ENCODE results near the gene SEC63. TPM values are rescaled to one million over a fixed set of nuclear protein-coding genes. Genes with fewer than 3 reads are reported as not detected.

The SEC63 gene
- total RNA-seq, 2 donors from 2014 or later: 73.4 to 97.9 TPM

- WGBS, 2 donors: 62 to 68% methylated on average over 3 to 4 of the region's 4 CpGs
- no peaks in the 10 kb centered on the region for H3K9me3 ChIP-seq
- ATAC-seq (no peak), DNase-seq (no peak)
- H3K27me3 ChIP-seq: no peaks in the 10 kb centered on the region
- H3K4me1 ChIP-seq: peaks cover 8% of the 10 kb centered on the region
- intact Hi-C loops (cut with DNase I): loop anchor here (10.0 kb wide), 2 partner anchors 49 to 139 kb away; no protein-coding TSS in a partner anchor
- TF ChIP-seq POLR2A (IDR thresholded peaks at IDR 0.05) (no peak), CTCF (IDR thresholded peaks at IDR 0.05) (no peak)
- H3K27ac ChIP-seq: no peak overlapping the region
- H3K4me3 ChIP-seq: no peak overlapping the region
- H3K36me3 ChIP-seq (replicated peaks in 1 of 2; ENCODE audit: insufficient read depth in 1 of 2, low read depth in 2 of 2): no peaks in the 10 kb centered on the region
Measured at GRCh38 chr6:107843400-107843799, 114.6 kb downstream of the SEC63 start.

- no peak overlapping the region for H3K27ac ChIP-seq
- no peak for DNase-seq
- WGBS, 2 donors: 39 to 49% methylated on average over 5 of the region's 5 CpGs
- no peaks in the 10 kb centered on the region for H3K4me1 ChIP-seq
- H3K36me3 ChIP-seq (replicated peaks in 1 of 2; ENCODE audit: insufficient read depth in 1 of 2, low read depth in 2 of 2): no peaks in the 10 kb centered on the region
- H3K27me3 ChIP-seq: no peaks in the 10 kb centered on the region
- no peak for ATAC-seq
- TF ChIP-seq CTCF (IDR thresholded peaks at IDR 0.05) (no peak), POLR2A (IDR thresholded peaks at IDR 0.05) (no peak)
- no peak overlapping the region for H3K4me3 ChIP-seq
- H3K9me3 ChIP-seq: no peaks in the 10 kb centered on the region
- intact Hi-C loops (cut with DNase I): loop anchor here (10.0 kb wide), 2 partner anchors 46 to 136 kb away; no protein-coding TSS in a partner anchor
Measured at GRCh38 chr6:107841275-107841670, 116.7 kb downstream of the SEC63 start.

- Histone ChIP-seq H3K4me3 (no peak overlapping the region), H3K9me3 (no peaks in the 10 kb centered on the region), H3K27me3 (no peaks in the 10 kb centered on the region), H3K27ac (no peak overlapping the region), H3K4me1 (no peaks in the 10 kb centered on the region), H3K36me3 (replicated peaks in 1 of 2; ENCODE audit: insufficient read depth in 1 of 2, low read depth in 2 of 2) (no peaks in the 10 kb centered on the region)
- intact Hi-C loops (cut with DNase I): loop anchor here (10.0 kb wide), 2 partner anchors 46 to 136 kb away; no protein-coding TSS in a partner anchor
- no peak for ATAC-seq
- 79 to 86% methylated on average over 3 of the region's 3 CpGs for WGBS, 2 donors
- no peak for DNase-seq
- no peak for TF ChIP-seq POLR2A (IDR thresholded peaks at IDR 0.05)
- TF ChIP-seq CTCF (IDR thresholded peaks at IDR 0.05): no peak
Measured at GRCh38 chr6:107840636-107841274, 117.3 kb downstream of the SEC63 start.

- Histone ChIP-seq H3K4me1 (no peaks in the 10 kb centered on the region), H3K27me3 (no peaks in the 10 kb centered on the region), H3K9me3 (no peaks in the 10 kb centered on the region), H3K36me3 (replicated peaks in 1 of 2; ENCODE audit: insufficient read depth in 1 of 2, low read depth in 2 of 2) (no peaks in the 10 kb centered on the region), H3K4me3 (no peak overlapping the region), H3K27ac (no peak overlapping the region)
- ATAC-seq (no peak), DNase-seq (no peak)
- 83 to 89% methylated on average over 7 of the region's 7 CpGs for WGBS, 2 donors
- intact Hi-C loops (cut with DNase I): no loop called here
- TF ChIP-seq POLR2A (IDR thresholded peaks at IDR 0.05) (no peak), CTCF (IDR thresholded peaks at IDR 0.05) (no peak)
Measured at GRCh38 chr6:107833136-107833535, 124.9 kb downstream of the SEC63 start.
